GM10248 (cell line): ENCODE measurements around the gene OSTF1.

Experiments
- CTCF ChIA-PET: fragments of 300-600 bp; sonication (Branson Sonifier 250); formaldehyde crosslinking; extraction: SDS; loops from one replicate; lab custom pipeline; 2021; ENCODE audit warnings: antibody characterized with exemption; lab: Yijun Ruan, JAX
- POLR2A ChIA-PET: fragments of 350-650 bp; sonication (Branson Sonifier 250); formaldehyde crosslinking; extraction: SDS; loops from one replicate; lab custom pipeline; 2020; ENCODE audit warnings: antibody characterized with exemption; lab: Yijun Ruan, JAX
- DNase-seq: peaks from one replicate; pipeline ENCODE4 v3.0.0; 2012; ENCODE audit errors: extremely low spot score
- TF ChIP-seq, protein P1 (sequence below): IDR thresholded peaks from 2 replicates; pipeline ENCODE4 v1.5.1; 2012; ENCODE audit warnings: mild to moderate bottlenecking, low read depth; ENCODE audit errors: extremely low read depth, missing control alignments, control extremely low read depth

The OSTF1 gene

DNA sequence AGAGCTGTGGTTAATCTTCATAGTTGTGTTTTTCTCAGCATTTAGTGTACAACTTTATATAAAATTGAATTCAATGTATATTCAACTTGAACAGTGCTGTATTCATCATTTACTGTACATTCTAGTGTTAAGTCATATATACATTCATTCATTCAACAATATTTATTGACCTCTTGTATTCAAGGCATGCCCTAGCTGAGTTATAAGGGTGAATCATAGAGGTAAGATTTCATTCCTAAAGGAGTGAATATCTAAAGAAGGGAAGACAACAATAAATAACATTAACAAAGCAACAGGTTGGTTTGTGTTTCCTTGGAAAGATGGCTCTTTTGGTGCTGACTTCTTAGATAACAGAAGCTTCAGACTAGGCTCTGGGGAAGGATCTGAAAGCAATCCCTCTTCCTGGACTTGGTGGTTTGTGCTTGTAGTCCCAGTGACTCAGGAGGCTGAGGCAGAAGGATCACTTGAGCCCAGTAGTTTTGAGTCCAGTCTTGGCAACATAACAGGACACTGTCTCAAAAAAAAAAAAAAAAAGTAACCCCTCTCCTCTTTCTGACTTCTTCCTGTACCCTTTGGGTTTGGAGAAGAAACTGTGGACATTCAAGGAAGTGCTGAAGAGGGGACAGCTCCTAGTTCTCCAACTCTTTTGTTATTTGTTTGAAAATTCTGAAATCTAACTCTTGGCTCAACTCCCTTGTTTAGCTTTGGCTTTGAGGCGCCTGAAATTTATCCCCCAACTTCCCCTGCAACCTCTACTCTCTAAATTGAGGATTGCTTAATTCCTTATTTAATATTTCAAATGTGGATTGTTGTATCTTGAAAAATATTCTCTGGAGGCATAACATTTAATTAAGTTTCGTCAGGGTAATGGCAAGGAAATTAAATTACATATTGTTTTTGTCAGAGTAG lies 80.2 kb downstream of the OSTF1 start:
- CTCF ChIA-PET, result interaction anchor here (1.0 to 1.4 kb wide), 2 partner anchors 9 to 18 kb away, joined by 4 to 6 read pairs; no protein-coding TSS in a partner anchor
- POLR2A ChIA-PET, result no interaction called here
- no peak for DNase-seq
- TF ChIP-seq, protein P1, sequence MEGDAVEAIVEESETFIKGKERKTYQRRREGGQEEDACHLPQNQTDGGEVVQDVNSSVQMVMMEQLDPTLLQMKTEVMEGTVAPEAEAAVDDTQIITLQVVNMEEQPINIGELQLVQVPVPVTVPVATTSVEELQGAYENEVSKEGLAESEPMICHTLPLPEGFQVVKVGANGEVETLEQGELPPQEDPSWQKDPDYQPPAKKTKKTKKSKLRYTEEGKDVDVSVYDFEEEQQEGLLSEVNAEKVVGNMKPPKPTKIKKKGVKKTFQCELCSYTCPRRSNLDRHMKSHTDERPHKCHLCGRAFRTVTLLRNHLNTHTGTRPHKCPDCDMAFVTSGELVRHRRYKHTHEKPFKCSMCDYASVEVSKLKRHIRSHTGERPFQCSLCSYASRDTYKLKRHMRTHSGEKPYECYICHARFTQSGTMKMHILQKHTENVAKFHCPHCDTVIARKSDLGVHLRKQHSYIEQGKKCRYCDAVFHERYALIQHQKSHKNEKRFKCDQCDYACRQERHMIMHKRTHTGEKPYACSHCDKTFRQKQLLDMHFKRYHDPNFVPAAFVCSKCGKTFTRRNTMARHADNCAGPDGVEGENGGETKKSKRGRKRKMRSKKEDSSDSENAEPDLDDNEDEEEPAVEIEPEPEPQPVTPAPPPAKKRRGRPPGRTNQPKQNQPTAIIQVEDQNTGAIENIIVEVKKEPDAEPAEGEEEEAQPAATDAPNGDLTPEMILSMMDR, result no peak

DNA sequence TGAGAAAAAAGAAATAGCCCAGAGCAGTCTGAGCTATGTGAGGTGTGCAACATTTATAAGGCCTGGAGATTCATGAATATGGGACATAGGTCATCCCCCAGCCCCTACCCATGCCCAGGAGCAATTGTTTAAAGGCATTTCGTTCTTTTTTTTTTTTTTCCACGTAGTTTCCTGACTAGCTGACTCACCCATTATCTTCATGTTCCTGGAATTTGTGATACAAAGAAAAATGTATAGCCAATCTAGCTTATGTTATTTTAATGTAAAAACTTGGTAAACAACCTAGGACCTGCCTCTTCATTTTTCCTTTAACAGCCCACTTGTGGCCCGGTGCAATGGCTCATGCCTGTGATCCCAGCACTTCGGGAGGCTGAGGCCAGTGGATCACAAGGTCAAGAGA lies 81.3 kb downstream of the OSTF1 start:
- TF ChIP-seq, protein P1, result no peak
- ChIA-PET POLR2A (no interaction called here), CTCF (no interaction called here)
- no peak for DNase-seq

DNA sequence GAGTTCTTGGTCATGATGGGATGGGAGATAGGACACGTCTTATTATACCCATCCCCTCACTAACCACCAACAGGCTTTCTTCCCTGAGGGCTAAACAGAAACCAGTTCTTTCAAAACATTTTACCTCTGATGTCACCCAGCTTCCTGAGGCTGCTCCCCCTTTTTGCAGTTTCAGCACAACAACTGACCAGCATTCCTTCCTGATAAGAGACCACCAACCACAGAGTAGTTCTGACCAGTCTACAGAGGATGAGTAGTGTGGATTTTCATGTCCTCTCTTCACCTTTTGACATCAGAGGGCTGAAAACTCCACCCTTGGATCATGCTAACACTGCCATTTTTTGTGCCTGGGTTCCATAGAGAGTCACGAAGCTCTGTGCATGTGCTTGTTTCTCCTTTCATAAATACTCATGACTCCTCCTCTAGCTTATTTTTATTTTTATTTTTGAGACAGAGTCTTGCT lies 82.6 kb downstream of the OSTF1 start:
- TF ChIP-seq, protein P1, result no peak
- ChIA-PET CTCF (interaction anchor here (0.9 to 1.8 kb wide), 3 partner anchors 14 to 25 kb away, joined by 3 to 10 read pairs (median 3); no protein-coding TSS in a partner anchor), POLR2A (no interaction called here)
- no peak for DNase-seq

DNA sequence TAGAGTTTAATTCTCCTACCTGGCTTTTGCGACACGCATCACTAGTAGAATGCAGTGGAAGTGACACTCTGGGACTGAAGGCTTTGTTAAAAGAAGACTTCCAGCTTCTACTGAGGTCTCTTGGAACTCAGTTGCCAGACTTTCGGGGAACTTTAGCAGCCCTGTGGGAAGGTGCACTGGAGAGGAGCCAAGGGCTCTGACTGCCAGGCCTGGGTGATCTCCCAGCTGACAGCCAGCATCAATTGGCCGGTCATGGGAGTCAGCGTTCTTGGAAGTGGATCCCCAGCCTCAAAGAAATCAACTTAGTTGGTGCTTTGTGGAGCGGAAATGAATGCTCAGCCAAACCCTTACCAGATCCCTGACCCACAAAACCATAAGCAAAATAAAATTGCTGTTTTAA lies 87.1 kb downstream of the OSTF1 start:
- POLR2A ChIA-PET, result no interaction called here
- no peak for DNase-seq
- TF ChIP-seq, protein P1, result no peak
- CTCF ChIA-PET, result interaction anchor here (1.0 to 4.1 kb wide), 3 partner anchors 10 to 75 kb away, joined by 3 to 28 read pairs (median 4); no protein-coding TSS in a partner anchor

DNA sequence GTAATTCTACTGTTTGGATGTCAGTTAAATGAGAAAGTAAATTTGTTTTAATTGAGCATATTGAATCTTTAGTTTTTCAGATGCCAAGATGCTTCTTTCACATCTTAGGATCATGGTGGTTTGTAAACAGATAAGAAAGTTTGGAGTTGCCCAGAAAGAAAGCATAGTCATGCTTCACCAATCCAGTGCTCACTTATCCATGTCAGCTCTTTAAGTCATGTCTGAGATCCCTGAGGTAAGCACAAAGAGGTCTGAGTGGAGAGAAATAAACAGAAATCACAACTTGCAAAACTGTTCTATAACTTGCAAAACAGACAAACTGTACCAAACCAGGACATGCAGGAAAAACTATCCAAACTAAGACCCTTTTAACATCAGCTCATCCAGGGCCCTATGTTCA lies 87.7 kb downstream of the OSTF1 start:
- CTCF ChIA-PET, result interaction anchor here (4.1 kb wide), 1 partner anchor 9 kb away, joined by 28 read pairs; no protein-coding TSS in a partner anchor

DNA sequence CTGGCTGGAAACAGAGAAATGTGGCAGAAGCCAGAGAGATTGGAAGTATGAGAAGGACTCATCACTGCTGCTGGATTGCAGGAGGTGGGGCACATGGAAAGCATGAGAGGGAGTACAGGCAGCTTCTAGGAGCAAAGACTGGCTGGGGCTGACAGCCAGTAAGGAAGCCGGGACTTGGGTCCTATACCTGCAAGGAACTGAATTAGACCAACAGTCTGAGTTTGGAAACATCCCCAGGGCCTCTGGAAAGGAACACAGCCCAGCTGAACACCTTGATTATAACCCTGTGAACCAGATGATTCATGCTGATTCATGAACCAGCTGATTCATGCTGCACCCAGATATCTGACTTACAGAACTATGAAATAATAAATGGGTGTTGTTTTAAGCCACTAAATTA lies 93.4 kb downstream of the OSTF1 start:
- TF ChIP-seq, protein P1, result no peak
- DNase-seq, result no peak
- ChIA-PET CTCF (interaction anchor here (1.5 kb wide), 1 partner anchor 230 kb away, joined by 4 read pairs; no protein-coding TSS in a partner anchor), POLR2A (no interaction called here)

More for the DNA sequence above, 87.7 kb downstream of the OSTF1 start:
- DNase-seq, result no peak
- TF ChIP-seq, protein P1, result no peak
- POLR2A ChIA-PET, result no interaction called here
